Adrenal gland (tissue), 5 donors: ENCODE results near the gene ABCB11.

Experiments used
- POLR2A ChIP-seq, 2 donors: fragments of 450-650 bp; IDR thresholded peaks; one replicate each; pipeline ENCODE4 v1.6.1; 2017; ENCODE audit warnings: antibody characterized with exemption in 2 of 2, mild to moderate bottlenecking in 2 of 2, moderate library complexity in 1 of 2
- TF ChIP-seq, protein P1 (sequence below), 6 experiments: fragments of 450-650 bp in 4 of 6; fragments of 200-600 bp in 2 of 6; sonication (generic) in 1 of 6; IDR thresholded peaks; 1 replicate in 5 of 6; 2 replicates in 1 of 6; pipeline versions ENCODE4 v1.5.1 to v1.8.0; 2016 to 2021; ENCODE audit warnings: antibody characterized with exemption in 6 of 6, mild to moderate bottlenecking in 2 of 6, moderate library complexity in 1 of 6
- donor health status: DM: no; HTN: no; CAD: no.

DNA sequence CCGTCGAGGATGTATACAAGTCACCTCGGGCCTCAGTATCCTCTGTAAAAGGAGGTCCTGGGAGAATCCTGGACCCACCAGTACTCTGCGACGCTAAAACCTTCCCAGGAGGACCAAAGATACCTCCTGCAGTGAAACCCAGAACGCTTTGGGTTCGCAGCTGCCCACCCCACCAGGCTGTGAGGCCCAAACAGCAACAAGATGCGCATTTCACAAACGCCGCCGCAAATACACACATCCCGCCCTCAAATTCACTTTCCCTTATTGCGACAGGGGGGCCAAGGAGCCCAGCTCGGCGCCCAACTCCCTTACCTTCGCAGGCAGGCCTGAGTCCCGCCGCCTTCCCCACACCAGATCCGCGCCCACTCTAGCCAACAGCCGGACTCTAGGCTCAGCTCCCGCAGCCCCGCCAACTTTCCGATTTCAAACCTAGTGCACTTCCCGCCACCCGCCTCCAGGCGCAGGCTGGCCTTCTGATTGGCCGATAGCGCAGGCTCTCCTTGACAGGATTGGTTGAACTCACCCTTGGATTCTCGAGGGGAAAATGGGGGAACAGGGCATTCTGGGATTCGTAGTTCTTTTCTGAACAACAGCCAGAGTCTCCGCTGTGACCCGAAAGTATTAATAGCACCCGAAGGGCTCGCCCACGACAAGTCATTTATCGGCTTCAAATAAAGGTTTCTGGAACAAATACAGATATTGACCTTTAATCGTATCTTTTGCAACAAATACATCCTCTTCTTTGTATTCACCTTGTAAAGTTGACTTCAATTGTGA, 140.9 kb downstream of the ABCB11 start, which contains the start of gene SPC25:
- TF ChIP-seq, protein P1, sequence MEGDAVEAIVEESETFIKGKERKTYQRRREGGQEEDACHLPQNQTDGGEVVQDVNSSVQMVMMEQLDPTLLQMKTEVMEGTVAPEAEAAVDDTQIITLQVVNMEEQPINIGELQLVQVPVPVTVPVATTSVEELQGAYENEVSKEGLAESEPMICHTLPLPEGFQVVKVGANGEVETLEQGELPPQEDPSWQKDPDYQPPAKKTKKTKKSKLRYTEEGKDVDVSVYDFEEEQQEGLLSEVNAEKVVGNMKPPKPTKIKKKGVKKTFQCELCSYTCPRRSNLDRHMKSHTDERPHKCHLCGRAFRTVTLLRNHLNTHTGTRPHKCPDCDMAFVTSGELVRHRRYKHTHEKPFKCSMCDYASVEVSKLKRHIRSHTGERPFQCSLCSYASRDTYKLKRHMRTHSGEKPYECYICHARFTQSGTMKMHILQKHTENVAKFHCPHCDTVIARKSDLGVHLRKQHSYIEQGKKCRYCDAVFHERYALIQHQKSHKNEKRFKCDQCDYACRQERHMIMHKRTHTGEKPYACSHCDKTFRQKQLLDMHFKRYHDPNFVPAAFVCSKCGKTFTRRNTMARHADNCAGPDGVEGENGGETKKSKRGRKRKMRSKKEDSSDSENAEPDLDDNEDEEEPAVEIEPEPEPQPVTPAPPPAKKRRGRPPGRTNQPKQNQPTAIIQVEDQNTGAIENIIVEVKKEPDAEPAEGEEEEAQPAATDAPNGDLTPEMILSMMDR (IDR thresholded peaks at IDR 0.05), result peak in 2 of 6 experiments; percentile 39 to 46
- no peak for TF ChIP-seq POLR2A (IDR thresholded peaks at IDR 0.05)
